ENCODE measurements around the gene IQCH. TPM values are rescaled to one million over a fixed set of nuclear protein-coding genes. Genes with fewer than 3 reads are reported as not detected.

The IQCH gene
- total RNA-seq (1.8 TPM), polyA plus RNA-seq (0.91 TPM)
- long read RNA-seq, donor 1: 0 reads
- long read RNA-seq, donor 2: 0 reads
- long read RNA-seq, donor 3: 0 reads
- long read RNA-seq, donor 4: 0 reads
- long read RNA-seq, donor 5, partial matches to known transcripts: 0 of 7 reads
- long read RNA-seq, donor 5, other reads (novel, unspliced or antisense): 7 of 7 reads
- long read RNA-seq, donor 6: 0 reads
- long read RNA-seq, donor 7: 0 reads
- long read RNA-seq, donor 8: 0 reads
- long read RNA-seq, donor 9: 0 reads
- long read RNA-seq, donor 10: 0 reads

GRCh38 chr15:67254238-67255175, at the start of gene IQCH, which contains the start of gene AAGAB:
IQCH (plus strand) TSS chr15:67254786; CDS start chr15:67254897, 111 bp downstream.
AAGAB (minus strand) TSS chr15:67254661; CDS start chr15:67254631, 30 bp downstream.
- Histone ChIP-seq H3K4me1 (ENCODE audit: control insufficient read depth in 2 of 2, insufficient read depth in 2 of 2, low read length in 2 of 2) (peaks cover 8 to 10% of the 10 kb centered on the region in 2 donors), H3K36me3 (ENCODE audit: control insufficient read depth in 2 of 2, insufficient read depth in 2 of 2, low read length in 1 of 2) (no peaks in the 10 kb centered on the region), H3K4me3 (ENCODE audit: low read length in 2 of 2) (peak within 1 kb of the TSS; percentile 76 to 86), H3K27ac (ENCODE audit: low read depth in 1 of 2, low read length in 1 of 2) (peak within 1 kb of the TSS; percentile 83 to 91), H3K9me3 (ENCODE audit: control insufficient read depth in 2 of 2, insufficient read depth in 1 of 2, low read length in 1 of 2) (no peaks in the 10 kb centered on the region), H3K27me3 (ENCODE audit: control insufficient read depth in 2 of 2, insufficient read depth in 1 of 2, low read length in 1 of 2) (no peaks in the 10 kb centered on the region)
- WGBS: under 1% methylated on average over 76 of the region's 76 CpGs
- DNase-seq (ENCODE audit: low read depth in 6 of 9, low spot score in 9 of 9): peak; percentile 77 to 96 (median 93)

- DNase-seq (ENCODE audit: low read depth in 6 of 9, low spot score in 9 of 9): no peak
- 98% methylated on average over 3 of the region's 3 CpGs for whole genome bisulfite sequencing
- Histone ChIP-seq H3K36me3 (ENCODE audit: control insufficient read depth in 2 of 2, insufficient read depth in 2 of 2, low read length in 1 of 2) (peaks cover 6 to 23% of the 10 kb centered on the region in 2 donors), H3K27me3 (ENCODE audit: control insufficient read depth in 2 of 2, insufficient read depth in 1 of 2, low read length in 1 of 2) (no peaks in the 10 kb centered on the region), H3K9me3 (ENCODE audit: control insufficient read depth in 2 of 2, insufficient read depth in 1 of 2, low read length in 1 of 2) (no peaks in the 10 kb centered on the region), H3K4me1 (ENCODE audit: control insufficient read depth in 2 of 2, insufficient read depth in 2 of 2, low read length in 2 of 2) (no peaks in the 10 kb centered on the region), H3K27ac (ENCODE audit: low read depth in 1 of 2, low read length in 1 of 2) (no peak overlapping the region), H3K4me3 (ENCODE audit: low read length in 2 of 2) (no peak overlapping the region)
Observed at GRCh38 chr15:67207555-67208207, 46.9 kb upstream of the IQCH start.

GRCh38 chr15:67208396-67208795, 46.2 kb upstream of the IQCH start:
- peaks cover 6 to 22% of the 10 kb centered on the region in 2 donors for H3K36me3 ChIP-seq (ENCODE audit: control insufficient read depth in 2 of 2, insufficient read depth in 2 of 2, low read length in 1 of 2)

GRCh38 chr15:67210555-67211168, 43.9 kb upstream of the IQCH start:
- H3K36me3 ChIP-seq (ENCODE audit: control insufficient read depth in 2 of 2, insufficient read depth in 2 of 2, low read length in 1 of 2): peaks cover 6 to 13% of the 10 kb centered on the region in 2 donors
- H3K4me3 ChIP-seq (ENCODE audit: low read length in 2 of 2): no peak overlapping the region
- no peak for DNase-seq (ENCODE audit: low read depth in 6 of 9, low spot score in 9 of 9)
- H3K4me1 ChIP-seq (ENCODE audit: control insufficient read depth in 2 of 2, insufficient read depth in 2 of 2, low read length in 2 of 2): no peaks in the 10 kb centered on the region
- H3K27me3 ChIP-seq (ENCODE audit: control insufficient read depth in 2 of 2, insufficient read depth in 1 of 2, low read length in 1 of 2): no peaks in the 10 kb centered on the region
- H3K27ac ChIP-seq (ENCODE audit: low read depth in 1 of 2, low read length in 1 of 2): no peak overlapping the region
- WGBS: 97% methylated on average over 5 of the region's 5 CpGs
- no peaks in the 10 kb centered on the region for H3K9me3 ChIP-seq (ENCODE audit: control insufficient read depth in 2 of 2, insufficient read depth in 1 of 2, low read length in 1 of 2)

More at GRCh38 chr15:67208396-67208795, 46.2 kb upstream of the IQCH start:
- Histone ChIP-seq H3K27ac (ENCODE audit: low read depth in 1 of 2, low read length in 1 of 2) (no peak overlapping the region), H3K27me3 (ENCODE audit: control insufficient read depth in 2 of 2, insufficient read depth in 1 of 2, low read length in 1 of 2) (no peaks in the 10 kb centered on the region), H3K9me3 (ENCODE audit: control insufficient read depth in 2 of 2, insufficient read depth in 1 of 2, low read length in 1 of 2) (no peaks in the 10 kb centered on the region), H3K4me3 (ENCODE audit: low read length in 2 of 2) (no peak overlapping the region), H3K4me1 (ENCODE audit: control insufficient read depth in 2 of 2, insufficient read depth in 2 of 2, low read length in 2 of 2) (no peaks in the 10 kb centered on the region)
- WGBS: 71% methylated on average over 2 of the region's 2 CpGs
- no peak for DNase-seq (ENCODE audit: low read depth in 6 of 9, low spot score in 9 of 9)

- no peaks in the 10 kb centered on the region for H3K27me3 ChIP-seq (ENCODE audit: control insufficient read depth in 2 of 2, insufficient read depth in 1 of 2, low read length in 1 of 2)
- no peak overlapping the region for H3K4me3 ChIP-seq (ENCODE audit: low read length in 2 of 2)
- H3K36me3 ChIP-seq (ENCODE audit: control insufficient read depth in 2 of 2, insufficient read depth in 2 of 2, low read length in 1 of 2): peaks cover 4 to 12% of the 10 kb centered on the region in 2 donors
- no peak for DNase-seq (ENCODE audit: low read depth in 6 of 9, low spot score in 9 of 9)
- no peaks in the 10 kb centered on the region for H3K4me1 ChIP-seq (ENCODE audit: control insufficient read depth in 2 of 2, insufficient read depth in 2 of 2, low read length in 2 of 2)
- no peaks in the 10 kb centered on the region for H3K9me3 ChIP-seq (ENCODE audit: control insufficient read depth in 2 of 2, insufficient read depth in 1 of 2, low read length in 1 of 2)
- WGBS: 98% methylated on average over 4 of the region's 4 CpGs
- no peak overlapping the region for H3K27ac ChIP-seq (ENCODE audit: low read depth in 1 of 2, low read length in 1 of 2)
Observed at GRCh38 chr15:67212684-67213367, 41.8 kb upstream of the IQCH start.

- H3K36me3 ChIP-seq (ENCODE audit: control insufficient read depth in 2 of 2, insufficient read depth in 2 of 2, low read length in 1 of 2): peaks cover under 1 to 4% of the 10 kb centered on the region in 2 donors
- no peaks in the 10 kb centered on the region for H3K9me3 ChIP-seq (ENCODE audit: control insufficient read depth in 2 of 2, insufficient read depth in 1 of 2, low read length in 1 of 2)
- no peak for DNase-seq (ENCODE audit: low read depth in 6 of 9, low spot score in 9 of 9)
- H3K27me3 ChIP-seq (ENCODE audit: control insufficient read depth in 2 of 2, insufficient read depth in 1 of 2, low read length in 1 of 2): no peaks in the 10 kb centered on the region
- 90% methylated on average over 6 of the region's 6 CpGs for WGBS
- no peak overlapping the region for H3K4me3 ChIP-seq (ENCODE audit: low read length in 2 of 2)
- no peak overlapping the region for H3K27ac ChIP-seq (ENCODE audit: low read depth in 1 of 2, low read length in 1 of 2)
- H3K4me1 ChIP-seq (ENCODE audit: control insufficient read depth in 2 of 2, insufficient read depth in 2 of 2, low read length in 2 of 2): no peaks in the 10 kb centered on the region
Observed at GRCh38 chr15:67215102-67215501, 39.5 kb upstream of the IQCH start.

GRCh38 chr15:67216859-67217258, 37.7 kb upstream of the IQCH start:
- no peaks in the 10 kb centered on the region for H3K27me3 ChIP-seq (ENCODE audit: control insufficient read depth in 2 of 2, insufficient read depth in 1 of 2, low read length in 1 of 2)
- no peaks in the 10 kb centered on the region for H3K4me1 ChIP-seq (ENCODE audit: control insufficient read depth in 2 of 2, insufficient read depth in 2 of 2, low read length in 2 of 2)
- DNase-seq (ENCODE audit: low read depth in 6 of 9, low spot score in 9 of 9): no peak
- H3K36me3 ChIP-seq (ENCODE audit: control insufficient read depth in 2 of 2, insufficient read depth in 2 of 2, low read length in 1 of 2): peaks cover 3 to 4% of the 10 kb centered on the region in 2 donors
- H3K27ac ChIP-seq (ENCODE audit: low read depth in 1 of 2, low read length in 1 of 2): no peak overlapping the region
- no peak overlapping the region for H3K4me3 ChIP-seq (ENCODE audit: low read length in 2 of 2)
- H3K9me3 ChIP-seq (ENCODE audit: control insufficient read depth in 2 of 2, insufficient read depth in 1 of 2, low read length in 1 of 2): no peaks in the 10 kb centered on the region

GRCh38 chr15:67218428-67218827, 36.2 kb upstream of the IQCH start:
- Histone ChIP-seq H3K9me3 (ENCODE audit: control insufficient read depth in 2 of 2, insufficient read depth in 1 of 2, low read length in 1 of 2) (no peaks in the 10 kb centered on the region), H3K27ac (ENCODE audit: low read depth in 1 of 2, low read length in 1 of 2) (no peak overlapping the region), H3K27me3 (ENCODE audit: control insufficient read depth in 2 of 2, insufficient read depth in 1 of 2, low read length in 1 of 2) (no peaks in the 10 kb centered on the region)

More at GRCh38 chr15:67218428-67218827, 36.2 kb upstream of the IQCH start:
- Histone ChIP-seq H3K4me3 (ENCODE audit: low read length in 2 of 2) (no peak overlapping the region), H3K4me1 (ENCODE audit: control insufficient read depth in 2 of 2, insufficient read depth in 2 of 2, low read length in 2 of 2) (no peaks in the 10 kb centered on the region), H3K36me3 (ENCODE audit: control insufficient read depth in 2 of 2, insufficient read depth in 2 of 2, low read length in 1 of 2) (peaks cover 3 to 4% of the 10 kb centered on the region in 2 donors)
- DNase-seq (ENCODE audit: low read depth in 6 of 9, low spot score in 9 of 9): no peak
